Parathyroid adenoma (tissue), 2 donors: Measurements from ENCODE around the gene IL1RL2.

Experiments
- H2AFZ ChIP-seq: fragments of 300-600 bp; sonication (generic); one replicate; pipeline ENCODE4 v1.7.0; 2017; ENCODE audit warnings: antibody characterized with exemption, mild to moderate bottlenecking
- H3K27ac ChIP-seq: fragments of 300-600 bp; sonication (generic); one replicate; pipeline ENCODE4 v1.7.0; 2017
- H3K27me3 ChIP-seq: fragments of 300-600 bp; sonication (generic); one replicate; pipeline ENCODE4 v1.7.0; 2017; ENCODE audit warnings: low read length; ENCODE audit not compliant: control insufficient read depth, insufficient read depth
- H3K36me3 ChIP-seq: fragments of 300-600 bp; sonication (generic); one replicate; pipeline ENCODE4 v1.7.0; 2017; ENCODE audit warnings: low read length; ENCODE audit not compliant: control insufficient read depth, insufficient read depth
- H3K4me1 ChIP-seq: fragments of 300-600 bp; sonication (generic); one replicate; pipeline ENCODE4 v1.7.0; 2017; ENCODE audit warnings: control low read depth
- H3K4me2 ChIP-seq: fragments of 300-600 bp; sonication (generic); one replicate; pipeline ENCODE4 v1.7.0; 2017; ENCODE audit warnings: low read length
- H3K4me3 ChIP-seq: fragments of 300-600 bp; sonication (generic); one replicate; pipeline ENCODE4 v1.7.0; 2017; ENCODE audit warnings: low read depth, low read length
- H3K79me2 ChIP-seq: fragments of 300-600 bp; sonication (generic); one replicate; pipeline ENCODE4 v1.7.0; 2017; ENCODE audit warnings: control low read depth
- H3K9ac ChIP-seq: fragments of 300-600 bp; sonication (generic); one replicate; pipeline ENCODE4 v1.7.0; 2017; ENCODE audit warnings: mild to moderate bottlenecking
- H3K9me3 ChIP-seq: fragments of 300-600 bp; sonication (generic); one replicate; pipeline ENCODE4 v1.7.0; 2017; ENCODE audit warnings: low read length; ENCODE audit not compliant: control insufficient read depth
- TF ChIP-seq, protein P1 (sequence below): fragments of 300-600 bp; sonication (generic); IDR thresholded peaks from one replicate; pipeline ENCODE4 v1.7.0; 2017; ENCODE audit warnings: antibody characterized with exemption, mild to moderate bottlenecking
- donor health status: primary hyperparathyroidism.

IL1RL2 gene

DNA sequence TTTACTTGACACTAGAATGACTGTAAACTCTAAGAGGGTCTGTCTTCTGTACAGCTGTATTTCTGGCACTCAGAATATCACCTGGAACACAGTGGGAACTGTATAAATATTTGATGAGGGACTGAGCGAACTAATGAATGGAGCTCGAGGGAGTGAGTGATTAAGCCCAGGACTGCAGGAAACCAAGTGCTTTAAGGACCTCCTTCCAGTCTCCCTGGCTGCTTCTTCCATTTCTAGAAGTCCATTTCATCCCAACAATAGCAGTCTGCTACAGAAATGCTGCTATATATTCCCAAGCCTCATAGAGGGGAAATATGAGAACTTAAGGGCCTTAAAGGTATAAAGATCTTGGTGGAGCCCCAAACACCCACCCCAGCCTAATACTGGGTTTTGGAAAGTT is 2.8 kb upstream of the IL1RL2 start:
- H3K36me3 ChIP-seq = no peaks in the 10 kb centered on the region

DNA sequence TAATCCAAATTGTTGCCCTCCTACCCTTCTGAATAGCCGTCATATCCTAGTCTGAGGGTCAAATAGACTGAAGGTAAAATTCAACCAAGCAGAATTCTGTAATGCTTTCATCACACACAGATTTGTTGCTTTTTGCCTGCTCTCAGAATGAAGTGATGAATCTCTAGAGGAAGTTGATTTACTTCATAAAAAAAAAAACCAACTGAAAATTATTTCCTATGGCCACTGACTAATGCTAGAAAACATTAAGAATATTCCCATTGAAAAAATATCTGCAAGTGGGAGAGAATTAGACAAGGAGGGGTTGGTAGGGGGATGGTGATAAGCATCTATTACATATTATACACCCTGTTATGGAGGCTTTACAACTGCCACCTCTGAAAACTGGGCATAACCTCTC is 2.3 kb upstream of the IL1RL2 start:
- Histone ChIP-seq H3K4me3 (no peak overlapping the region), H3K9me3 (no peaks in the 10 kb centered on the region), H2AFZ (no peak overlapping the region), H3K4me2 (no peak overlapping the region), H3K79me2 (no peaks in the 10 kb centered on the region), H3K27me3 (no peaks in the 10 kb centered on the region), H3K36me3 (no peaks in the 10 kb centered on the region), H3K4me1 (peaks cover 5% of the 10 kb centered on the region), H3K9ac (no peak overlapping the region), H3K27ac (no peak overlapping the region)
- TF ChIP-seq, protein P1, sequence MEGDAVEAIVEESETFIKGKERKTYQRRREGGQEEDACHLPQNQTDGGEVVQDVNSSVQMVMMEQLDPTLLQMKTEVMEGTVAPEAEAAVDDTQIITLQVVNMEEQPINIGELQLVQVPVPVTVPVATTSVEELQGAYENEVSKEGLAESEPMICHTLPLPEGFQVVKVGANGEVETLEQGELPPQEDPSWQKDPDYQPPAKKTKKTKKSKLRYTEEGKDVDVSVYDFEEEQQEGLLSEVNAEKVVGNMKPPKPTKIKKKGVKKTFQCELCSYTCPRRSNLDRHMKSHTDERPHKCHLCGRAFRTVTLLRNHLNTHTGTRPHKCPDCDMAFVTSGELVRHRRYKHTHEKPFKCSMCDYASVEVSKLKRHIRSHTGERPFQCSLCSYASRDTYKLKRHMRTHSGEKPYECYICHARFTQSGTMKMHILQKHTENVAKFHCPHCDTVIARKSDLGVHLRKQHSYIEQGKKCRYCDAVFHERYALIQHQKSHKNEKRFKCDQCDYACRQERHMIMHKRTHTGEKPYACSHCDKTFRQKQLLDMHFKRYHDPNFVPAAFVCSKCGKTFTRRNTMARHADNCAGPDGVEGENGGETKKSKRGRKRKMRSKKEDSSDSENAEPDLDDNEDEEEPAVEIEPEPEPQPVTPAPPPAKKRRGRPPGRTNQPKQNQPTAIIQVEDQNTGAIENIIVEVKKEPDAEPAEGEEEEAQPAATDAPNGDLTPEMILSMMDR = no peak

More for the DNA sequence above, 2.8 kb upstream of the IL1RL2 start:
- Histone ChIP-seq H3K4me3 (no peak overlapping the region), H3K9me3 (no peaks in the 10 kb centered on the region), H2AFZ (no peak overlapping the region), H3K4me1 (peaks cover 5% of the 10 kb centered on the region), H3K4me2 (no peak overlapping the region), H3K27me3 (no peaks in the 10 kb centered on the region), H3K27ac (no peak overlapping the region), H3K79me2 (no peaks in the 10 kb centered on the region), H3K9ac (no peak overlapping the region)
- TF ChIP-seq, protein P1 = no peak

DNA sequence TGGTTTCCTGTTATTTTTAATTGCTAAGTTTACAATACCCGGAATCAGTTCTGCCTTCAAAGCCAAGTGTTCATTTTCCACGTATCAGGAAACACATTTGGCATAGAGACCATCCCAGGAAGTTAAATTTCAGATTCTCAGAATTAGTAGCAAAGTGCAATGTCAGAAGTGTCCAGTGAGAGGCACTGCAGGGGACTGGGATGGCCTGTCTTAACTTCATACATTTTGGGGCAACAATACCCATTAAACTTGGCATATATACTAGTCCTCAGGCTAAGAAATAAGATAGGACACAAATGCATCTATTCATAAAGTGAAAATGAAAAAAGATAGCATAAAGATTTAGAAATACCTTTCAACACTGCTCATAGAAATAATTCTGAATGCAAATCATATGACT is 1.5 kb upstream of the IL1RL2 start:
- H3K9me3 ChIP-seq = no peaks in the 10 kb centered on the region
- no peak overlapping the region for H3K4me3 ChIP-seq
- H3K4me1 ChIP-seq = peaks cover 5% of the 10 kb centered on the region
- H2AFZ ChIP-seq = no peak overlapping the region
- H3K27me3 ChIP-seq = no peaks in the 10 kb centered on the region
- no peak overlapping the region for H3K4me2 ChIP-seq
- H3K79me2 ChIP-seq = no peaks in the 10 kb centered on the region
- no peak overlapping the region for H3K27ac ChIP-seq
- H3K36me3 ChIP-seq = no peaks in the 10 kb centered on the region
- TF ChIP-seq, protein P1 = peak; percentile 49
- no peak overlapping the region for H3K9ac ChIP-seq

DNA sequence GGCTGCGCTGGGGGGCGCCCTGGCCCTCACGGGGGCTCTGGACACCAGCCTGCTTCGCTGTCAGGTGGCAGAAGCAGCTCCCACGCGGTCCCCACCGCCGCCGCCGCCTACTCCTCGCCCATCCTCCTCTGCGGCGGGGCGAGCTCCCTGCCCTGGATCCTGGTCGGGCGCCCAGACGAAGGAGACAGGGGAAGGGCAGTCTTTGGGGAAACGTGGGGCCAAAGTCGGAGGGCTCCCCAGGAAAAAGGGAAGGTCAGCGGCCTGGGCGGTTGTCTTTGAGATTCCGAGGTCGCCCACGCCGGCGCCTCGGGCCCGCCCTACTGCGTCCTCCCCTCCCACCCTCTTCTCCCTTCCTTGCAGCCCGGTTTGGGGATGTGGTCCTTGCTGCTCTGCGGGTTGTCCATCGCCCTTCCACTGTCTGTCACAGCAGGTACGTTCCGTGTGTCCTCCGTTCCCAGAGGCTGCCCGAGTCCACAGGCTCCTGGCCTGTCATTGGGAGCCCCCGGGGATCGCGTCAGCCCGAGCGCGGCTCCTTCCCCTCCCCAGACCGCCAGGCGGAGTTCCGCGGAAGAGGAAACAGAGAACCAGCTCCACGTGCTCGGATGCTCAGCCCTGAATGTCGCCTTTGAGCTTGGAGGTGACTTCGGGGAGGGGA is 800 bp downstream of the IL1RL2 start:
- no peaks in the 10 kb centered on the region for H3K79me2 ChIP-seq
- H3K27ac ChIP-seq = peak overlapping the region; percentile 84
- peak overlapping the region; percentile 58 for H3K4me3 ChIP-seq
- no peaks in the 10 kb centered on the region for H3K36me3 ChIP-seq
- H2AFZ ChIP-seq = peak overlapping the region; percentile 85
- TF ChIP-seq, protein P1 = peak; percentile 40
- H3K9me3 ChIP-seq = no peaks in the 10 kb centered on the region
- H3K27me3 ChIP-seq = no peaks in the 10 kb centered on the region
- peak overlapping the region; percentile 70 for H3K4me2 ChIP-seq
- H3K4me1 ChIP-seq = peaks cover 5% of the 10 kb centered on the region
- H3K9ac ChIP-seq = peak overlapping the region; percentile 70

DNA sequence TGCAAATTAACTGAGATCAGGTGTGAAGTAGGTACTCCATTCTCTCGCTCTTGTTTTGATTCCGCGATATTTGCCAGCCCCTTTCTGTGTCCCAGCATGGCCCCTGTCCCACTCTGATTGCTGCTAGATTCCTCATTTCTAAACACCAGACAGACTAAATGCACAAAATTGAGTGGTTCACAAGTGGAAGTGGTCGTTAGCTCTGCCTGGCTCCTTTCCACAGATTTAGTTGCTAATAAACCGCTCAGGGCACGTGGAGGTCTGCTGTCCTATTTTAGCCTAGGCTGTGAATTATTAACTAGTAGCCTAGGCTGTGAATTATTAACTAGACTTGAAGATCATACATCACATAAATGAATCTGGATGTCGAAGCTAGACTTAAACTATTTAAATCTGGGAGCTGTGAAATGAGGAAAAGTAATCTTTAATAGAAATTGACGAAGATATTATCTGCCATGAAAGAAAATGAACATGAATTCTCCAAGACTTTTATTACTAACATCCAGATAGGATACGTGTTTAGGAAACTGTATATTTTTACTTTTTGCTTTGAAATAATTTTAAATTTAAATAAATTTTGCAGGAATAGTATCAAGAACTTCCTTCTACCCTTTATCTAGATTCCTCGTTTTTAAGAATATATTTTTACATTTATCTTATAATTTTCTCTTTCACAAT is 3.7 kb downstream of the IL1RL2 start:
- Histone ChIP-seq H3K4me2 (no peak overlapping the region), H3K27me3 (no peaks in the 10 kb centered on the region), H3K79me2 (no peaks in the 10 kb centered on the region), H3K4me1 (peaks cover 5% of the 10 kb centered on the region), H3K27ac (no peak overlapping the region), H3K36me3 (no peaks in the 10 kb centered on the region), H3K9me3 (no peaks in the 10 kb centered on the region), H2AFZ (no peak overlapping the region), H3K4me3 (no peak overlapping the region), H3K9ac (no peak overlapping the region)
- TF ChIP-seq, protein P1 = no peak
